Panc1 (cell line): ENCODE data around the gene STARD10.

Experiments
- SIN3A ChIP-seq: IDR thresholded peaks from 2 replicates; pipeline ENCODE4 v1.6.1; 2012; ENCODE audit warnings: low read depth, mild to moderate bottlenecking, low read length, moderate library complexity, borderline replicate concordance; ENCODE audit not compliant: insufficient read depth
- TF ChIP-seq, protein P1 (sequence below): fragments of 450-650 bp; IDR thresholded peaks from 2 replicates; pipeline ENCODE4 v1.5.1; 2017; ENCODE audit warnings: mild to moderate bottlenecking

DNA sequence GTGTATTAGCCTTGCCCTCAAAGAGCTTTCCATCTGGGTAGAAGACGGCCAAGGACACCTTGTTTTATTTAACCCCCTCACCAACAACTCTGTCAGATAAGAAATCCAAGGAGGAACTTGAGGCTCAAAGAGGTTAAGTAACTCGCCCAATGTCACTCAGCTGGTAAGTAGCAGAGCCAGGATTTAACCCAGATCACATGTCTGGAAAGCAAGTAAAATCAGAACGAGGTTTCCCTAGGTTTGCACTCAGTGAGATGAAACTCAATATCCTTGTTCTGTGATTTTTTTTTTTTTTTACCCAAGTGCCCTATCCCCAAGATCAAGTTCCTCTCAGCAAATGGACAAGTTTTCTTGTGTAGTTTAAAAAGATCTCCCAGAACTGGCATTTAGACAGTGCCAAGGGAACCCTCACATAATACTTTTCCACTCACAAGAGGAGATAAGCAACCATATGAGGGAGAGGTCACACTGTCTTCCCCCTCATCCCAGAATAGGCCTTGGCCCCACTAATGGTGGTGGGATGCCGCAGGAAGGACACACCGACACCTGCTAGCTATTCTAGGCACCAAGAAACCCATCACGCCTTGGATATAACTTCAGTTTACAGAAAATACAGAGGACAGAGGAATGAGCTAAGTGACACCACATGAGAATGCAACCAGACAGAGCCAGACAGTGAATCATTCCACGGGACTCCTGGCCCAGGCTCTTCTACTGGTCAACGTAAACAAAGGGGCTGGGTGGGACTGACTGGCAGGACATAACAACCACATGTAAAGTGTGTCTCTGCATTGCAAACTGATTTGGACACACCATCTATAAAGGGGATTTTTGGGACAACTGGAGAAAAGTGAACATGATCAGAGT lies 33.1 kb downstream of the STARD10 start:
- TF ChIP-seq, protein P1, sequence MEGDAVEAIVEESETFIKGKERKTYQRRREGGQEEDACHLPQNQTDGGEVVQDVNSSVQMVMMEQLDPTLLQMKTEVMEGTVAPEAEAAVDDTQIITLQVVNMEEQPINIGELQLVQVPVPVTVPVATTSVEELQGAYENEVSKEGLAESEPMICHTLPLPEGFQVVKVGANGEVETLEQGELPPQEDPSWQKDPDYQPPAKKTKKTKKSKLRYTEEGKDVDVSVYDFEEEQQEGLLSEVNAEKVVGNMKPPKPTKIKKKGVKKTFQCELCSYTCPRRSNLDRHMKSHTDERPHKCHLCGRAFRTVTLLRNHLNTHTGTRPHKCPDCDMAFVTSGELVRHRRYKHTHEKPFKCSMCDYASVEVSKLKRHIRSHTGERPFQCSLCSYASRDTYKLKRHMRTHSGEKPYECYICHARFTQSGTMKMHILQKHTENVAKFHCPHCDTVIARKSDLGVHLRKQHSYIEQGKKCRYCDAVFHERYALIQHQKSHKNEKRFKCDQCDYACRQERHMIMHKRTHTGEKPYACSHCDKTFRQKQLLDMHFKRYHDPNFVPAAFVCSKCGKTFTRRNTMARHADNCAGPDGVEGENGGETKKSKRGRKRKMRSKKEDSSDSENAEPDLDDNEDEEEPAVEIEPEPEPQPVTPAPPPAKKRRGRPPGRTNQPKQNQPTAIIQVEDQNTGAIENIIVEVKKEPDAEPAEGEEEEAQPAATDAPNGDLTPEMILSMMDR, result no peak
- TF ChIP-seq SIN3A, result no peak
